CD4-positive, alpha-beta T cell (primary cell): ENCODE data around the gene TMPRSS9. TPM values are rescaled to one million over a fixed set of nuclear protein-coding genes. Genes with fewer than 3 reads are reported as not detected.
"Not testable (repeated sequence)": the region's sequence is repeated elsewhere in the genome, so short reads cannot be mapped to it uniquely, and the experiment has no call there.

Experiments used
- ATAC-seq: fragments of 200-7000 bp; cut with Tn5 transposase; one replicate; pipeline ENCODE4 v1.10.0; 2022; ENCODE audit warnings: mild to moderate bottlenecking; ENCODE audit not compliant: poor library complexity
- CTCF ChIA-PET: fragments of 350-600 bp; sonication (Branson Sonifier 250); formaldehyde crosslinking; loops from one replicate; lab custom pipeline; 2021; ENCODE audit warnings: antibody characterized with exemption, inconsistent platforms; lab: Charles Lee
- POLR2A ChIA-PET: fragments of 350-600 bp; sonication (Branson Sonifier 250); formaldehyde crosslinking; loops from one replicate; lab custom pipeline; 2021; ENCODE audit warnings: antibody characterized with exemption, inconsistent platforms; lab: Charles Lee
- DNase-seq, 14 experiments: peaks; one replicate each; pipeline ENCODE4 v3.0.0-alpha.2; 2013 to 2020; ENCODE audit warnings: mixed read lengths in 2 of 14
- H3K27ac ChIP-seq, 2 donors: one replicate each; pipeline versions ENCODE4 v1.5.1 to v1.7.0; 2013; ENCODE audit warnings: low read length in 2 of 2, low read depth in 1 of 2, mild to moderate bottlenecking in 1 of 2
- H3K27me3 ChIP-seq, 2 experiments: 1 replicate in 1 of 2; 2 replicates in 1 of 2; pipeline versions ENCODE4 v1.6.1 to v1.7.0; 2013; ENCODE audit warnings: low read length in 2 of 2, control low read depth in 1 of 2, mild to moderate bottlenecking in 1 of 2, moderate library complexity in 1 of 2; ENCODE audit not compliant: insufficient read depth in 2 of 2, control insufficient read depth in 1 of 2
- H3K36me3 ChIP-seq: one replicate; pipeline ENCODE4 v1.6.1; 2013; ENCODE audit warnings: low read length, control low read depth; ENCODE audit not compliant: insufficient read depth
- H3K4me1 ChIP-seq: one replicate; pipeline ENCODE4 v1.6.1; 2013; ENCODE audit warnings: low read length, control low read depth; ENCODE audit not compliant: insufficient read depth
- H3K4me3 ChIP-seq: one replicate; pipeline ENCODE4 v1.5.1; 2013; ENCODE audit warnings: mild to moderate bottlenecking, low read length, moderate library complexity
- H3K9me3 ChIP-seq, 2 experiments: 1 replicate in 1 of 2; 2 replicates in 1 of 2; pipeline versions ENCODE4 v1.6.1 to v1.7.0; 2013; ENCODE audit warnings: low read length in 2 of 2, mild to moderate bottlenecking in 2 of 2, control low read depth in 1 of 2, moderate library complexity in 1 of 2; ENCODE audit not compliant: control insufficient read depth in 1 of 2, insufficient read depth in 1 of 2
- H3K27ac Mint-ChIP-seq: one replicate; pipeline ENCODE4 v1.8.0; 2020; ENCODE audit warnings: mixed read lengths
- H3K27me3 Mint-ChIP-seq: one replicate; pipeline ENCODE4 v1.8.0; 2021; ENCODE audit warnings: mixed read lengths
- H3K36me3 Mint-ChIP-seq: one replicate; pipeline ENCODE4 v1.8.0; 2021; ENCODE audit warnings: low read depth, mixed read lengths
- H3K4me1 Mint-ChIP-seq: one replicate; pipeline ENCODE4 v1.8.0; 2021; ENCODE audit warnings: low read depth, mixed read lengths
- H3K4me3 Mint-ChIP-seq: one replicate; pipeline ENCODE4 v1.8.0; 2020; ENCODE audit warnings: mild to moderate bottlenecking, mixed read lengths
- H3K9me3 Mint-ChIP-seq: one replicate; pipeline ENCODE4 v1.8.0; 2020; ENCODE audit warnings: mixed read lengths
- CTCF ChIP-seq: fragments of 200-600 bp; IDR thresholded peaks from one replicate; pipeline ENCODE4 v1.8.0; 2022; ENCODE audit warnings: antibody characterized with exemption, mild to moderate bottlenecking
- intact Hi-C, 2 experiments: fragments of 100-400 bp; cut with DNase I in 1 of 2; cut with micrococcal nuclease in 1 of 2; formaldehyde crosslinking; loops; one replicate each; pipeline versions ENCODE4 v1.15.1 to v1.9.0; 2023 to 2025; cut with DNase I, micrococcal nuclease
- total RNA-seq, 174 experiments: library from RNA in 2 of 174; stranded (reverse) in 2 of 174; gene quantifications; one replicate each; pipeline ENCODE4 v1.2.3 and lab custom pipeline; 2021 to 2026

TMPRSS9 gene
- total RNA-seq, 2 experiments from 2014 or later = not detected

GRCh38 chr19:2464389-2464788 lies 104.3 kb downstream of the TMPRSS9 start:
- peaks cover 21% of the 10 kb centered on the region for H3K4me1 ChIP-seq
- no peaks in the 10 kb centered on the region for H3K36me3 ChIP-seq
- no peaks in the 10 kb centered on the region for H3K9me3 ChIP-seq
- H3K27ac ChIP-seq = no peak overlapping the region
- no peaks in the 10 kb centered on the region for H3K27me3 Mint-ChIP-seq
- H3K27me3 ChIP-seq = peaks cover 0 to 3% of the 10 kb centered on the region in 2 experiments
- H3K27ac Mint-ChIP-seq = no peak overlapping the region
- peaks cover 3% of the 10 kb centered on the region for H3K4me1 Mint-ChIP-seq
- ATAC-seq (no peak), DNase-seq (no peak)
- CTCF ChIA-PET = no interaction called here
- no peak for TF ChIP-seq CTCF
- H3K4me3 Mint-ChIP-seq = no peak overlapping the region
- H3K4me3 ChIP-seq = no peak overlapping the region
- POLR2A ChIA-PET = no interaction called here
- H3K36me3 Mint-ChIP-seq = no peaks in the 10 kb centered on the region
- no peaks in the 10 kb centered on the region for H3K9me3 Mint-ChIP-seq
- intact Hi-C loops = no loop called here

- intact Hi-C loops = no loop called here
- POLR2A ChIA-PET = no interaction called here
- peaks cover 6% of the 10 kb centered on the region for H3K4me1 ChIP-seq
Measured at GRCh38 chr19:2468596-2468995, 108.5 kb downstream of the TMPRSS9 start.

GRCh38 chr19:2469102-2469914 lies 109.2 kb downstream of the TMPRSS9 start:
- no peaks in the 10 kb centered on the region for H3K27me3 ChIP-seq
- intact Hi-C loops = no loop called here
- TF ChIP-seq CTCF = no peak
- H3K4me1 ChIP-seq = peaks cover 8% of the 10 kb centered on the region
- ChIA-PET POLR2A (no interaction called here), CTCF (interaction anchor here (1.1 to 9.5 kb wide), 4 partner anchors 142 to 168 kb away, joined by 3 to 57 read pairs (median 9); no protein-coding TSS in a partner anchor)
- no peaks in the 10 kb centered on the region for H3K9me3 ChIP-seq
- H3K27ac ChIP-seq = no peak overlapping the region
- Mint-ChIP-seq H3K9me3 (no peaks in the 10 kb centered on the region), H3K4me3 (no peak overlapping the region), H3K4me1 (peaks cover 5% of the 10 kb centered on the region), H3K27me3 (no peaks in the 10 kb centered on the region), H3K36me3 (no peaks in the 10 kb centered on the region), H3K27ac (no peak overlapping the region)
- no peaks in the 10 kb centered on the region for H3K36me3 ChIP-seq
- ATAC-seq (no peak), DNase-seq (peak in 2 of 14 experiments; percentile 20 to 48)
- H3K4me3 ChIP-seq = no peak overlapping the region

More at GRCh38 chr19:2468596-2468995, 108.5 kb downstream of the TMPRSS9 start:
- ATAC-seq (no peak), DNase-seq (no peak)
- no peaks in the 10 kb centered on the region for H3K9me3 Mint-ChIP-seq
- Histone ChIP-seq H3K4me3 (no peak overlapping the region), H3K36me3 (no peaks in the 10 kb centered on the region), H3K27me3 (no peaks in the 10 kb centered on the region), H3K27ac (no peak overlapping the region), H3K9me3 (no peaks in the 10 kb centered on the region)
- CTCF ChIA-PET = interaction anchor here (1.1 kb wide), 1 partner anchor 168 kb away, joined by 3 read pairs; no protein-coding TSS in a partner anchor
- no peak overlapping the region for H3K27ac Mint-ChIP-seq
- H3K36me3 Mint-ChIP-seq = no peaks in the 10 kb centered on the region
- TF ChIP-seq CTCF = no peak
- H3K4me3 Mint-ChIP-seq = no peak overlapping the region
- no peaks in the 10 kb centered on the region for H3K27me3 Mint-ChIP-seq
- H3K4me1 Mint-ChIP-seq = peaks cover 5% of the 10 kb centered on the region

GRCh38 chr19:2469915-2470200 lies 109.8 kb downstream of the TMPRSS9 start:
- H3K4me1 Mint-ChIP-seq, H3K4me3 Mint-ChIP-seq, H3K27ac Mint-ChIP-seq, H3K9me3 ChIP-seq, H3K27me3 Mint-ChIP-seq, H3K27ac ChIP-seq, H3K36me3 Mint-ChIP-seq, H3K36me3 ChIP-seq, H3K4me3 ChIP-seq, POLR2A ChIA-PET, H3K9me3 Mint-ChIP-seq, ATAC-seq, H3K27me3 ChIP-seq, DNase-seq: not testable (repeated sequence)
- intact Hi-C loops = loop anchor here in 1 of 2 experiments (5.0 kb wide), 1 partner anchor 233 kb away; the partner anchor contains the start of genes PLEKHJ1 and SF3A2
- H3K4me1 ChIP-seq = peaks cover 12% of the 10 kb centered on the region
- CTCF ChIA-PET = interaction anchor here (2.0 to 9.5 kb wide), 3 partner anchors 142 to 167 kb away, joined by 8 to 57 read pairs (median 10); no protein-coding TSS in a partner anchor
